Astrocyte of the cerebellum (primary cell): Measurements from ENCODE around the gene SLC45A1.

Experiments
- DNase-seq: peaks from one replicate; pipeline ENCODE4 v3.0.0-alpha.2; 2011; ENCODE audit warnings: low read depth
- H3K4me3 ChIP-seq: 2 replicates; pipeline ENCODE4 v1.5.1; 2011; ENCODE audit warnings: mild to moderate bottlenecking, low read depth, low read length, moderate library complexity
- CTCF ChIP-seq: IDR thresholded peaks from 2 replicates; pipeline ENCODE4 v1.5.1; 2012; ENCODE audit warnings: low read length, low read depth, moderate library complexity, mild to moderate bottlenecking; ENCODE audit errors: missing control alignments
- in situ Hi-C: cut with HindIII; loops from 2 replicates; pipeline ENCODE4 v1.10.0; 2017; ENCODE audit warnings: low sequenced_read_pairs

The SLC45A1 gene

GRCh38 chr1:8382608-8383505 lies 64.9 kb downstream of the SLC45A1 start:
- no peak for DNase-seq
- no peak for TF ChIP-seq CTCF
- H3K4me3 ChIP-seq, result no peak overlapping the region
- in situ Hi-C loops, result no loop called here

GRCh38 chr1:8384088-8384487 lies 66.2 kb downstream of the SLC45A1 start:
- no peak overlapping the region for H3K4me3 ChIP-seq
- no peak for TF ChIP-seq CTCF
- in situ Hi-C loops, result no loop called here
- no peak for DNase-seq

GRCh38 chr1:8384577-8384976 lies 66.7 kb downstream of the SLC45A1 start:
- no peak overlapping the region for H3K4me3 ChIP-seq
- no peak for TF ChIP-seq CTCF
- in situ Hi-C loops, result no loop called here
- DNase-seq, result no peak

DNA sequence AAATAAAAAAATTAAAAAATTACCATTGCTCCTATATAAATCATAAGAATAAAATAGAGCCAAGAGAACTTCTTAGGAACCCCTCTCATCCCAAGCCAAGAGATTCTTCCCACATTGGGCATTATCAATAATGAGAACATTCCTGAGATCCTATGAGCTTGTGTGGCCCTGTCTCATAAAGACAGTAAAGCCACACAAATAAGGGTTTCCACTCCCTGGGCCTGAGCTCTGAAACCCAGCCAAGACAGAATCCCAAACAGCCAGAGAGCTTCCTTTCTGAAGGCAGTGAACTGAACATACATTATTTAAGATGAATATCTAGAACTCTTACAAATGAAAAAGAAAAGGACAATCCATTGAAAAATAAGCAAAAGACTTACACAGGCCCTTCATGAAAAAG lies 68.3 kb downstream of the SLC45A1 start:
- H3K4me3 ChIP-seq, result no peak overlapping the region
- DNase-seq, result no peak
- no peak for TF ChIP-seq CTCF
- in situ Hi-C loops, result no loop called here

- no peak overlapping the region for H3K4me3 ChIP-seq
- in situ Hi-C loops, result no loop called here
- DNase-seq, result no peak
- no peak for TF ChIP-seq CTCF
Observed at GRCh38 chr1:8388732-8389562, 71.0 kb downstream of the SLC45A1 start.

DNA sequence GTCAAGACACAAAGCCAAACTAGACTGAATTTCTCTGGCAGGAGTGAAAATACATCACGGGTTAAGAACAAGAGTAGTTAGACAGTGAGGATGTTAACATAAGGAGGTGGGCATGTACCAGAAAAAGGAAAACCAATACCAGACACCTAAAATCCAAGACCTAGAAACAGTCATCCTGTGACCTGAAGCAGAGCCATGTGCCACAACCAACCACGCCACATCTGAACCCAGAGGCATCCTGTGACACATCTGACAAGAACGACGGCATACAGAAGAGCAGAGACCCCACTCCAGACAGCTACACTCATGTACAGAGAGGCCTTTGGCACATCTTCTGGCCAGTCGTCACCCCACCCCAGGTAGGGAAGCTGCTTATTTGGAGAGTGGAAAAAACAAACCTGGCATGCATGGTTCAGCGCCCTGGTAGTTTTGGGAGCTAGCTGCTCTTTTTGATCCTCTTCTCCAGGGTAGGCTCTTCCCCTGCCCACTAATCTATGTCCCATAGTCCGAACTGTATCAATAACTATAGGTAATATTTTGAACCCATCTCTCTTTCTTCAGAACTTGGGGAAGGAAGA lies 72.1 kb downstream of the SLC45A1 start:
- no peak for TF ChIP-seq CTCF
- no peak overlapping the region for H3K4me3 ChIP-seq
- DNase-seq, result no peak
- in situ Hi-C loops, result no loop called here
